Measurements from ENCODE around the gene ADGRF5.
"Not testable (repeated sequence)": the region's sequence is repeated elsewhere in the genome, so short reads cannot be mapped to it uniquely, and the experiment has no call there.

GRCh38 chr6:46855966-46856365 is 65.8 kb downstream of the ADGRF5 start:
- not testable (repeated sequence) for TF ChIP-seq EZH2 (IDR thresholded peaks at IDR 0.05; ENCODE audit: borderline replicate concordance, low read depth, low read length, poor library complexity, severe bottlenecking)
- peak; percentile 63 for TF ChIP-seq CTCF (conservative IDR thresholded peaks at IDR 0.05; ENCODE audit: low read depth, low read length)
